IPS-18a (cell line): ENCODE results near the gene SMAD5.
A peak's percentile ranks its signal among the peaks of the same experiment; 100 is the strongest.

Source experiments
- H3K27ac ChIP-seq: one replicate; pipeline ENCODE4 v1.5.1; 2013; ENCODE audit warnings: low read length
- H3K27me3 ChIP-seq: one replicate; pipeline ENCODE4 v1.6.1; 2013; ENCODE audit warnings: mild to moderate bottlenecking, low read length; ENCODE audit not compliant: control insufficient read depth, insufficient read depth
- H3K36me3 ChIP-seq: one replicate; pipeline ENCODE4 v1.6.1; 2013; ENCODE audit warnings: low read depth, low read length; ENCODE audit not compliant: control insufficient read depth
- H3K4me1 ChIP-seq: one replicate; pipeline ENCODE4 v1.6.1; 2013; ENCODE audit warnings: low read depth, low read length; ENCODE audit not compliant: control insufficient read depth
- H3K4me3 ChIP-seq: one replicate; pipeline ENCODE4 v1.5.1; 2013; ENCODE audit warnings: low read length
- H3K9ac ChIP-seq: one replicate; pipeline ENCODE4 v1.6.1; 2013; ENCODE audit warnings: mild to moderate bottlenecking, low read length, moderate library complexity
- H3K9me3 ChIP-seq: one replicate; pipeline ENCODE4 v1.6.1; 2013; ENCODE audit warnings: low read depth, low read length; ENCODE audit not compliant: control insufficient read depth

The SMAD5 gene

GRCh38 chr5:136123236-136123768 is 9.3 kb upstream of the SMAD5 start:
- H3K36me3 ChIP-seq = no peaks in the 10 kb centered on the region
- no peak overlapping the region for H3K4me3 ChIP-seq
- H3K9me3 ChIP-seq = no peaks in the 10 kb centered on the region
- no peaks in the 10 kb centered on the region for H3K27me3 ChIP-seq
- no peak overlapping the region for H3K9ac ChIP-seq
- no peaks in the 10 kb centered on the region for H3K4me1 ChIP-seq
- no peak overlapping the region for H3K27ac ChIP-seq

GRCh38 chr5:136127560-136127959 is 5.1 kb upstream of the SMAD5 start:
- Histone ChIP-seq H3K27ac (no peak overlapping the region), H3K4me1 (peaks cover 6% of the 10 kb centered on the region), H3K4me3 (no peak overlapping the region), H3K9me3 (no peaks in the 10 kb centered on the region), H3K36me3 (no peaks in the 10 kb centered on the region), H3K27me3 (no peaks in the 10 kb centered on the region), H3K9ac (no peak overlapping the region)

GRCh38 chr5:136128481-136128880 is 4.2 kb upstream of the SMAD5 start:
- no peaks in the 10 kb centered on the region for H3K27me3 ChIP-seq
- H3K9ac ChIP-seq = no peak overlapping the region
- no peaks in the 10 kb centered on the region for H3K9me3 ChIP-seq
- H3K36me3 ChIP-seq = no peaks in the 10 kb centered on the region
- peaks cover 6% of the 10 kb centered on the region for H3K4me1 ChIP-seq
- H3K4me3 ChIP-seq = no peak overlapping the region
- H3K27ac ChIP-seq = no peak overlapping the region

DNA sequence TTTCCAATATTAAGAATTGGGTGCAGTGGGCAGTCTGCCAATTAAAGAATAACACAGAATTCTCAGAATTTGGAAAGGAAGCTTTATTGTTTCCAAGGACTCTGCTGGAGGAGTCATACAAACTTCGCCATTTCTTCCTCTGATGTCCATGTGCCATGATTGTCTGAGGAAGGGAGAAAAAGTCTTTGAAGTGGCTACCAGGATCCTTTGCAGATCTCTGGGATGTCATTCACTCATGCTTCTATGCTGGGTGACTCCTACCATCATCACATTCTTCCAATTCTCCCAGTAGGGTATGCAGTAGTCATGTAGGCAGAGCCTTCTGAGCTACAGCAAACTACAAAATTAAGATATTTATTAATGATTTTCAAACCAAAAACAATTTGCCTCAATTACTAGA is 3.2 kb upstream of the SMAD5 start:
- Histone ChIP-seq H3K4me3 (no peak overlapping the region), H3K9me3 (no peaks in the 10 kb centered on the region), H3K27me3 (no peaks in the 10 kb centered on the region), H3K36me3 (no peaks in the 10 kb centered on the region), H3K9ac (no peak overlapping the region), H3K27ac (no peak overlapping the region), H3K4me1 (peaks cover 7% of the 10 kb centered on the region)

GRCh38 chr5:136130581-136130980 is 2.1 kb upstream of the SMAD5 start:
- Histone ChIP-seq H3K9ac (no peak overlapping the region), H3K4me3 (no peak overlapping the region), H3K27ac (no peak overlapping the region), H3K27me3 (no peaks in the 10 kb centered on the region), H3K36me3 (no peaks in the 10 kb centered on the region), H3K9me3 (no peaks in the 10 kb centered on the region), H3K4me1 (peaks cover 11% of the 10 kb centered on the region)

GRCh38 chr5:136132087-136132486 is 558 bp upstream of the SMAD5 start:
- no peaks in the 10 kb centered on the region for H3K36me3 ChIP-seq
- peak overlapping the region; percentile 94 for H3K4me3 ChIP-seq
- no peaks in the 10 kb centered on the region for H3K9me3 ChIP-seq
- no peaks in the 10 kb centered on the region for H3K27me3 ChIP-seq
- H3K4me1 ChIP-seq = peaks cover 11% of the 10 kb centered on the region
- H3K9ac ChIP-seq = peak overlapping the region; percentile 45
- peak overlapping the region; percentile 12 for H3K27ac ChIP-seq

- Histone ChIP-seq H3K9ac (peak overlapping the region; percentile 85), H3K36me3 (no peaks in the 10 kb centered on the region), H3K27me3 (no peaks in the 10 kb centered on the region), H3K9me3 (no peaks in the 10 kb centered on the region), H3K4me3 (peak overlapping the region; percentile 94), H3K27ac (peak overlapping the region; percentile 44), H3K4me1 (peaks cover 11% of the 10 kb centered on the region)
These were observed 727 bp downstream of the SMAD5 start for GRCh38 chr5:136133222-136133921.

- no peaks in the 10 kb centered on the region for H3K9me3 ChIP-seq
- H3K36me3 ChIP-seq = no peaks in the 10 kb centered on the region
- no peak overlapping the region for H3K27ac ChIP-seq
- peak overlapping the region; percentile 94 for H3K4me3 ChIP-seq
- no peaks in the 10 kb centered on the region for H3K27me3 ChIP-seq
- H3K9ac ChIP-seq = peak overlapping the region; percentile 85
- H3K4me1 ChIP-seq = peaks cover 12% of the 10 kb centered on the region
These were observed 1.3 kb downstream of the SMAD5 start for GRCh38 chr5:136133922-136134379.

- Histone ChIP-seq H3K27ac (no peak overlapping the region), H3K4me1 (peaks cover 16% of the 10 kb centered on the region), H3K27me3 (no peaks in the 10 kb centered on the region), H3K9ac (peak overlapping the region; percentile 85), H3K4me3 (peak overlapping the region; percentile 94), H3K36me3 (no peaks in the 10 kb centered on the region), H3K9me3 (no peaks in the 10 kb centered on the region)
These were observed 2.0 kb downstream of the SMAD5 start for GRCh38 chr5:136134653-136135052.

- H3K36me3 ChIP-seq = no peaks in the 10 kb centered on the region
- H3K9ac ChIP-seq = no peak overlapping the region
- H3K27ac ChIP-seq = no peak overlapping the region
These were observed 2.9 kb downstream of the SMAD5 start for GRCh38 chr5:136135536-136135935.

GRCh38 chr5:136137497-136138220 is 5.0 kb downstream of the SMAD5 start:
- no peak overlapping the region for H3K4me3 ChIP-seq
- H3K9me3 ChIP-seq = no peaks in the 10 kb centered on the region
- H3K9ac ChIP-seq = no peak overlapping the region
- H3K27ac ChIP-seq = no peak overlapping the region
- H3K27me3 ChIP-seq = no peaks in the 10 kb centered on the region
- H3K36me3 ChIP-seq = no peaks in the 10 kb centered on the region
- H3K4me1 ChIP-seq = peaks cover 10% of the 10 kb centered on the region

More at GRCh38 chr5:136135536-136135935, 2.9 kb downstream of the SMAD5 start:
- Histone ChIP-seq H3K4me1 (peaks cover 16% of the 10 kb centered on the region), H3K4me3 (no peak overlapping the region), H3K27me3 (no peaks in the 10 kb centered on the region), H3K9me3 (no peaks in the 10 kb centered on the region)
